Mucosa of rectum (tissue), 2 donors: Measurements from ENCODE around the gene KAT7.

Experiments
- H3K27ac ChIP-seq, 2 donors: one replicate each; pipeline ENCODE4 v1.7.0; 2013; ENCODE audit warnings: inconsistent platforms in 2 of 2, low read depth in 2 of 2, low read length in 2 of 2
- H3K27me3 ChIP-seq, 2 donors: one replicate each; pipeline ENCODE4 v1.7.0; 2013; ENCODE audit warnings: low read length in 2 of 2; ENCODE audit not compliant: control insufficient read depth in 2 of 2, insufficient read depth in 2 of 2
- H3K36me3 ChIP-seq, 2 donors: one replicate each; pipeline ENCODE4 v1.7.0; 2013; ENCODE audit warnings: low read length in 2 of 2; ENCODE audit not compliant: control insufficient read depth in 2 of 2, insufficient read depth in 2 of 2
- H3K4me1 ChIP-seq, 2 donors: one replicate each; pipeline ENCODE4 v1.7.0; 2013; ENCODE audit warnings: low read length in 2 of 2, mild to moderate bottlenecking in 1 of 2; ENCODE audit not compliant: control insufficient read depth in 2 of 2, insufficient read depth in 2 of 2
- H3K4me3 ChIP-seq, 2 donors: one replicate each; pipeline ENCODE4 v1.7.0; 2013; ENCODE audit warnings: low read length in 2 of 2
- H3K9ac ChIP-seq, 2 donors: one replicate each; pipeline ENCODE4 v1.7.0; 2013; ENCODE audit warnings: low read length in 2 of 2, low read depth in 1 of 2, mild to moderate bottlenecking in 1 of 2
- H3K9me3 ChIP-seq, 2 donors: one replicate each; pipeline ENCODE4 v1.7.0; 2013; ENCODE audit warnings: low read length in 2 of 2; ENCODE audit not compliant: control insufficient read depth in 2 of 2
- donor health status: healthy.
- donor health status: Normal muscosa, but diverticular disease.

Gene KAT7

GRCh38 chr17:49836111-49837030 lies 47.9 kb downstream of the KAT7 start:
- H3K4me1 ChIP-seq: peaks cover 3 to 22% of the 10 kb centered on the region in 2 donors
- no peaks in the 10 kb centered on the region for H3K9me3 ChIP-seq
- no peak overlapping the region for H3K4me3 ChIP-seq
- no peaks in the 10 kb centered on the region for H3K27me3 ChIP-seq
- H3K27ac ChIP-seq: no peak overlapping the region
- H3K36me3 ChIP-seq: peaks cover 18 to 19% of the 10 kb centered on the region in 2 donors
- H3K9ac ChIP-seq: no peak overlapping the region

- Histone ChIP-seq H3K36me3 (peaks cover 0 to under 1% of the 10 kb centered on the region in 2 donors), H3K27me3 (no peaks in the 10 kb centered on the region), H3K9ac (no peak overlapping the region), H3K4me3 (no peak overlapping the region), H3K27ac (no peak overlapping the region), H3K9me3 (no peaks in the 10 kb centered on the region), H3K4me1 (peaks cover 3 to 19% of the 10 kb centered on the region in 2 donors)
These were observed 51.0 kb downstream of the KAT7 start for GRCh38 chr17:49839455-49839854.

- H3K4me3 ChIP-seq: no peak overlapping the region
- no peak overlapping the region for H3K27ac ChIP-seq
- H3K4me1 ChIP-seq: peaks cover 3 to 5% of the 10 kb centered on the region in 2 donors
- H3K9me3 ChIP-seq: no peaks in the 10 kb centered on the region
- H3K36me3 ChIP-seq: peaks cover 0 to 2% of the 10 kb centered on the region in 2 donors
- no peak overlapping the region for H3K9ac ChIP-seq
- no peaks in the 10 kb centered on the region for H3K27me3 ChIP-seq
These were observed 53.1 kb downstream of the KAT7 start for GRCh38 chr17:49841548-49841947.

GRCh38 chr17:49842371-49842770 lies 53.9 kb downstream of the KAT7 start:
- H3K9me3 ChIP-seq: no peaks in the 10 kb centered on the region
- no peak overlapping the region for H3K9ac ChIP-seq
- peaks cover 0 to 2% of the 10 kb centered on the region in 2 donors for H3K36me3 ChIP-seq
- H3K4me3 ChIP-seq: no peak overlapping the region
- no peaks in the 10 kb centered on the region for H3K27me3 ChIP-seq
- H3K27ac ChIP-seq: no peak overlapping the region
- H3K4me1 ChIP-seq: no peaks in the 10 kb centered on the region

GRCh38 chr17:49842846-49843245 lies 54.4 kb downstream of the KAT7 start:
- Histone ChIP-seq H3K27me3 (no peaks in the 10 kb centered on the region), H3K9ac (no peak overlapping the region), H3K4me3 (no peak overlapping the region), H3K9me3 (no peaks in the 10 kb centered on the region), H3K4me1 (no peaks in the 10 kb centered on the region), H3K27ac (no peak overlapping the region), H3K36me3 (peaks cover 0 to 2% of the 10 kb centered on the region in 2 donors)

GRCh38 chr17:49843774-49844350 lies 55.4 kb downstream of the KAT7 start:
- Histone ChIP-seq H3K9me3 (no peaks in the 10 kb centered on the region), H3K4me3 (no peak overlapping the region), H3K27me3 (no peaks in the 10 kb centered on the region), H3K9ac (no peak overlapping the region), H3K27ac (no peak overlapping the region), H3K36me3 (peaks cover 0 to 2% of the 10 kb centered on the region in 2 donors), H3K4me1 (no peaks in the 10 kb centered on the region)

GRCh38 chr17:49845321-49845720 lies 56.8 kb downstream of the KAT7 start:
- H3K4me1 ChIP-seq: no peaks in the 10 kb centered on the region
- H3K4me3 ChIP-seq: no peak overlapping the region
- peaks cover under 1 to 2% of the 10 kb centered on the region in 2 donors for H3K27me3 ChIP-seq
- peaks cover 0 to 2% of the 10 kb centered on the region in 2 donors for H3K36me3 ChIP-seq
- no peak overlapping the region for H3K27ac ChIP-seq
- no peak overlapping the region for H3K9ac ChIP-seq
- H3K9me3 ChIP-seq: no peaks in the 10 kb centered on the region

GRCh38 chr17:49846938-49847712 lies 58.6 kb downstream of the KAT7 start:
- Histone ChIP-seq H3K4me1 (peaks cover 0 to 9% of the 10 kb centered on the region in 2 donors), H3K9me3 (no peaks in the 10 kb centered on the region), H3K27me3 (peaks cover 7 to 10% of the 10 kb centered on the region in 2 donors), H3K36me3 (peaks cover 0 to 2% of the 10 kb centered on the region in 2 donors), H3K4me3 (no peak overlapping the region), H3K27ac (no peak overlapping the region), H3K9ac (no peak overlapping the region)

- Histone ChIP-seq H3K4me1 (peaks cover 0 to 9% of the 10 kb centered on the region in 2 donors), H3K27ac (no peak within 1 kb of the TSS), H3K36me3 (peaks cover 0 to 2% of the 10 kb centered on the region in 2 donors), H3K27me3 (peaks cover 8 to 14% of the 10 kb centered on the region in 2 donors), H3K4me3 (no peak within 1 kb of the TSS), H3K9me3 (no peaks in the 10 kb centered on the region), H3K9ac (no peak within 1 kb of the TSS)
These were observed 59.6 kb downstream of the KAT7 start, which contains the start of gene TAC4 for GRCh38 chr17:49848019-49848473. Gene TAC4, minus strand, starts transcription at chr17:49848069. Its CDS starts 52 bp downstream, at chr17:49848017.
